ENCODE results near the gene TSG101.

DNA sequence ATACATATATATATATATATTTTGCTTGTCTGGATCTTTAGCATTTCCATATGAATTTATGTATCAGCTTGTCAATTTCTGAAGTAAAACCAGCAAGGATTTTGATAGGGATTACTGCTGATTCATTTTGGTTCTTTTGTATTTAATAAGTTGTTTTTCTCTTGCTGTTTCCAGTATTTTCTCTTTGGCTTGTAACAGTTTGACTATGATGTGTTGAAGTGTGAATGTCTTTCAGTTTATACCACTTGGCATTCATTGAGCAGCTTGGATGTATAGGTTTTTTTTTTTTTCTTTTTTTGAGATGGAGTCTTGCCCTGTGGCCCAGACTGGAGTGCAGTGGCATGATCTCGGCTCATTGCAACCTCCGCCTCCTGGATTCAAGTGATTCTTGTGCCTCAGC lies 58.7 kb downstream of the TSG101 start:
- TF ChIP-seq, protein P1, sequence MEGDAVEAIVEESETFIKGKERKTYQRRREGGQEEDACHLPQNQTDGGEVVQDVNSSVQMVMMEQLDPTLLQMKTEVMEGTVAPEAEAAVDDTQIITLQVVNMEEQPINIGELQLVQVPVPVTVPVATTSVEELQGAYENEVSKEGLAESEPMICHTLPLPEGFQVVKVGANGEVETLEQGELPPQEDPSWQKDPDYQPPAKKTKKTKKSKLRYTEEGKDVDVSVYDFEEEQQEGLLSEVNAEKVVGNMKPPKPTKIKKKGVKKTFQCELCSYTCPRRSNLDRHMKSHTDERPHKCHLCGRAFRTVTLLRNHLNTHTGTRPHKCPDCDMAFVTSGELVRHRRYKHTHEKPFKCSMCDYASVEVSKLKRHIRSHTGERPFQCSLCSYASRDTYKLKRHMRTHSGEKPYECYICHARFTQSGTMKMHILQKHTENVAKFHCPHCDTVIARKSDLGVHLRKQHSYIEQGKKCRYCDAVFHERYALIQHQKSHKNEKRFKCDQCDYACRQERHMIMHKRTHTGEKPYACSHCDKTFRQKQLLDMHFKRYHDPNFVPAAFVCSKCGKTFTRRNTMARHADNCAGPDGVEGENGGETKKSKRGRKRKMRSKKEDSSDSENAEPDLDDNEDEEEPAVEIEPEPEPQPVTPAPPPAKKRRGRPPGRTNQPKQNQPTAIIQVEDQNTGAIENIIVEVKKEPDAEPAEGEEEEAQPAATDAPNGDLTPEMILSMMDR (IDR thresholded peaks at IDR 0.05): no peak
- TF ChIP-seq POLR2AphosphoS5 (IDR thresholded peaks at IDR 0.05): no peak
